BLaER1 treated with 17β-estradiol and CSF1 and Interleukin-3, amounts not matched to agents 10 nM and 100 nM (cell line): ENCODE results near the gene SYT6.
A peak's percentile ranks its signal among the peaks of the same experiment; 100 is the strongest.

Source experiments
- H3K27ac ChIP-seq, 11 experiments: shearing (Covaris generic); formaldehyde crosslinking; 2 replicates each; pipeline ENCODE4 v1.8.1; 2022
- H3K27me3 ChIP-seq, 11 experiments: shearing (Covaris generic); formaldehyde crosslinking; 2 replicates each; pipeline ENCODE4 v1.8.1; 2022
- H3K36me3 ChIP-seq, 11 experiments: shearing (Covaris generic); formaldehyde crosslinking; 2 replicates each; pipeline ENCODE4 v1.8.1; 2022
- H3K4me1 ChIP-seq, 10 experiments: shearing (Covaris generic); formaldehyde crosslinking; 2 replicates each; pipeline ENCODE4 v1.8.1; 2022
- H3K4me2 ChIP-seq, 11 experiments: shearing (Covaris generic); formaldehyde crosslinking; 2 replicates each; pipeline ENCODE4 v1.8.1; 2022
- H3K4me3 ChIP-seq, 10 experiments: shearing (Covaris generic); formaldehyde crosslinking; 2 replicates each; pipeline ENCODE4 v1.8.1; 2022
- H3K9ac ChIP-seq, 11 experiments: shearing (Covaris generic); formaldehyde crosslinking; 2 replicates each; pipeline ENCODE4 v1.8.1; 2022
- H3K9me3 ChIP-seq, 11 experiments: shearing (Covaris generic); formaldehyde crosslinking; replicated peaks in 1 of 11; 2 replicates each; pipeline ENCODE4 v1.8.1; 2022
- H4K20me1 ChIP-seq, 11 experiments: shearing (Covaris generic); formaldehyde crosslinking; 2 replicates each; pipeline ENCODE4 v1.8.1; 2022
- Cebpa-rat ChIP-seq, 11 experiments: shearing (Covaris generic); IDR thresholded peaks; 2 replicates each; pipeline ENCODE4 v1.8.1; 2022

The SYT6 gene

DNA sequence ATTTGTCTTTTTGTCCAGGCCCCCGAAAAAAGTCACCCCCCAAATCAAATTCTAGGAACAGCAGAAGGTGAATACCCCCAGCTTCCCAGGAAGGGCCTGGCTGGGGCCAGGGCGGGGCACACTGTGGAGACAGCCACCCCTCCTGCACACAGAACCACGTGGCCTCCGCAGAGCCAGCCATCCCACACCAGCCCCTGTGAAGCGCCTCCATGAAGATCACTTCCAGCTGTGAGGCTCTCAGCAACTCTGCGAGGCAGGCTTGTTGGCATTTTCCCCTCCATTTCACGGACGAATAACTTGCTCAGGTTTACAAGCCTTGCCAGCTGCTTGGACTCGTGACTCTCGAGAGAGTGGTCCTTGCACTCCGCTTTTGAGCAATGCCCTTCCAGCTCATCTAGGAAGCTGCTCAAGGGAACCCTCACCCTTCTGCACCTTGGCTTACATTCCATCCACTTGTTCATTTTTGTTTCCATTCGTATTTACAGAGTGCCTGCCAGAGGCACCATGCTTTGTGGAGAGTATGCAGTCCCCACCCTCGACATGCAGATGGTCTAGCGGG, 48.2 kb downstream of the SYT6 start:
- Histone ChIP-seq H3K4me3 (no peak overlapping the region), H4K20me1 (no peaks in the 10 kb centered on the region), H3K9me3 (no peaks in the 10 kb centered on the region), H3K9ac (no peak overlapping the region), H3K27ac (no peak overlapping the region), H3K4me2 (peak overlapping the region in 6 of 11 experiments; percentile 10 to 53 (median 16); a peak in 7 of 22 replicates), H3K4me1 (peaks cover 43 to 74% (median 54%) of the 10 kb centered on the region in 10 experiments), H3K27me3 (no peaks in the 10 kb centered on the region), H3K36me3 (no peaks in the 10 kb centered on the region)
- no peak for TF ChIP-seq Cebpa-rat (IDR thresholded peaks at IDR 0.05)

DNA sequence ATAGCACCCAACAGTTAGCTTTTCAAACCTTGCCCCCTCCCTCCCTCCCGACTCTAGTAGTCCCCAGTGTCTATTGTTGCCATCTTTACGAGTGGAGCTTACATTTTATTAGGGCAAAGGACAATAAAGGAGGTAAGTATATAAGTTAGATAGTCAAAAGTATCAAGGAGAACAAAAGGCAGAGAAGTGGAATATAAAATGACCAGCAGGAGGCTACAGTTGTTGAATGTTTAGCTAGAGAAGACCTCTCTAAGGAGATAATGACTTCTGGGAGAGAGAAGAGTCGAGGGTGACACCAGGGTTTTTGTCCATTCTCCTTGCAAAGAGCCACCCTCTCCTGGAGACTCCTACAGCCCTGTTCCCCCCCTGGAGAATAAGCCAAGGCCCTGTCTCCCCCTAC, 48.7 kb downstream of the SYT6 start:
- H3K27ac ChIP-seq = no peak overlapping the region
- H3K4me1 ChIP-seq = peaks cover 43 to 69% (median 51%) of the 10 kb centered on the region in 10 experiments
- no peak overlapping the region for H3K4me3 ChIP-seq
- H3K9me3 ChIP-seq = no peaks in the 10 kb centered on the region
- no peaks in the 10 kb centered on the region for H3K36me3 ChIP-seq
- no peaks in the 10 kb centered on the region for H4K20me1 ChIP-seq
- H3K4me2 ChIP-seq = peak overlapping the region in 6 of 11 experiments; percentile 10 to 53 (median 16); a peak in 7 of 22 replicates
- no peak for TF ChIP-seq Cebpa-rat (IDR thresholded peaks at IDR 0.05)
- no peak overlapping the region for H3K9ac ChIP-seq
- H3K27me3 ChIP-seq = no peaks in the 10 kb centered on the region

DNA sequence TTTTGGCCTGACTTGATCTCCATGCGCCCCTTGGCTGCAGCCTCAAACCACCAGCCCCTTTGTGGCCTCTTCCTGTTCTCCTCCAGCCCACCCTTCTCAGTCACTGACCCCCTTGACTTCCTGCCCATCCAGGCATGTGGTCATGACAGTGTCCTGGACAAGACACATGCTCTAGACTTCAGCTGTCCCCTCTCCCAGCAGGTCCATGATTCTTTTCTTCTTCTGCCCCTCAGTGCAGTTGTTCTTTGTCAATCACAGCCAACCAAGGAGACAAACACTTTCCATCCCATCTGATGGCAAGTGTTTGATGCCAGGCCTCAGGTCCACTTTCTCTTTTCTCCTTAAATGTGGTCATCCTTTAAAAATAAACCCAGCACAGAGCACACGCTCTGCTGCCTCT, 49.7 kb downstream of the SYT6 start:
- Histone ChIP-seq H3K36me3 (no peaks in the 10 kb centered on the region), H3K4me2 (peak overlapping the region; percentile 51 to 88 (median 69)), H4K20me1 (no peaks in the 10 kb centered on the region), H3K9me3 (no peaks in the 10 kb centered on the region), H3K27ac (0 out of 22 replicates have a peak overlapping the region, but pooled peaks of 1 of the 11 experiments have one; percentile 20), H3K27me3 (no peaks in the 10 kb centered on the region), H3K9ac (no peak overlapping the region), H3K4me1 (peaks cover 34 to 59% (median 44%) of the 10 kb centered on the region in 10 experiments), H3K4me3 (no peak overlapping the region)
- no peak for TF ChIP-seq Cebpa-rat (IDR thresholded peaks at IDR 0.05)

GRCh38 chr1:114102136-114102535, 51.5 kb downstream of the SYT6 start:
- Histone ChIP-seq H3K4me1 (peaks cover 16 to 41% (median 25%) of the 10 kb centered on the region in 10 experiments), H3K9ac (no peak overlapping the region), H3K27ac (no peak overlapping the region), H3K4me3 (no peak overlapping the region), H3K36me3 (no peaks in the 10 kb centered on the region), H3K4me2 (peak overlapping the region in 2 of 11 experiments; percentile 20 to 26; a peak in 2 of 22 replicates), H4K20me1 (no peaks in the 10 kb centered on the region), H3K27me3 (no peaks in the 10 kb centered on the region), H3K9me3 (no peaks in the 10 kb centered on the region)
- TF ChIP-seq Cebpa-rat (IDR thresholded peaks at IDR 0.05) = no peak

- H3K9ac ChIP-seq = no peak overlapping the region
- H3K4me2 ChIP-seq = no peak overlapping the region
- no peaks in the 10 kb centered on the region for H4K20me1 ChIP-seq
- H3K4me3 ChIP-seq = no peak overlapping the region
- no peaks in the 10 kb centered on the region for H3K36me3 ChIP-seq
- TF ChIP-seq Cebpa-rat (IDR thresholded peaks at IDR 0.05) = no peak
- H3K9me3 ChIP-seq = no peaks in the 10 kb centered on the region
- no peak overlapping the region for H3K27ac ChIP-seq
- H3K4me1 ChIP-seq = peaks cover 14 to 28% (median 16%) of the 10 kb centered on the region in 10 experiments
- no peaks in the 10 kb centered on the region for H3K27me3 ChIP-seq
These were observed 53.5 kb downstream of the SYT6 start for GRCh38 chr1:114100148-114100547.

DNA sequence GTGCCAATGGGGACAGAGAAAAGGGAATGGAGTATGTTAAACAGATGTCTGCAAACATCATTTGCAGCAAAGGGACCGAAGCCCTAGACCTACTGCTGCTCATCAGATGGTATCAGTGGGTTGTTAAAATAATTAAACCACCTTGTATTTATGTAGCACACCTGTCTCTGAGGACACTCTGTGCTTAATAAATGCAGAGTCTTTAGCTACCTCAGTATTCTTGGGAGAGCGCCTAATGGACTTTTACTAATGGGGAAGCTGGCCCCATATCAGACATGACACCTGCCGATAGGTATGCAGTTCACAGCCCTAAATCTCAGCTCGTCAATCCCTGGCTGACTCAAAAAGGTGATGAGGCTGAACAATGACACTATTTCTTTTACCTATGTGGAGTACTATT, 54.4 kb downstream of the SYT6 start:
- no peak for TF ChIP-seq Cebpa-rat (IDR thresholded peaks at IDR 0.05)
- peaks cover 10 to 23% (median 13%) of the 10 kb centered on the region in 10 experiments for H3K4me1 ChIP-seq
- H3K4me3 ChIP-seq = no peak overlapping the region
- H3K9ac ChIP-seq = no peak overlapping the region
- no peaks in the 10 kb centered on the region for H3K9me3 ChIP-seq
- H3K36me3 ChIP-seq = no peaks in the 10 kb centered on the region
- H4K20me1 ChIP-seq = no peaks in the 10 kb centered on the region
- H3K27ac ChIP-seq = no peak overlapping the region
- H3K4me2 ChIP-seq = no peak overlapping the region
- no peaks in the 10 kb centered on the region for H3K27me3 ChIP-seq

DNA sequence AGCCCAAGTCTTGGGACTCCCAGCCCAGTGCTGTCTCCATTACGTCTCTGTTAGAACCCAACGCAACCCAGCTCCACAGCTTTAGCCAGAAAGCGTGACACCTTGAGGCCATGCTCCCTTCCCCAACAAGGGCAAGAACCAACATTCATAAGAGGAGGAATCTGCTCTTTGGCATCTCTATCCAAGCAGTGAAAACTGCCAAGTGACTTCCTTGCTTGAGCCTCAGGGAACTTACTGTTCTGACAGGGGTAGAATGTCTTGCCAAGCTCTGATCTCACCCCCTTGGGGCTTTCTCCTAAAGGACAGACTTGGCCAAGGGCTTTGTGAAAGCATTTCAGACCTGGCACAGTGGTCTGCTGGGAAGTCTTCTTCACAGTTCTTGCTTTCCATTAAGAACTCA, 56.6 kb downstream of the SYT6 start:
- Histone ChIP-seq H3K9ac (no peak overlapping the region), H3K36me3 (no peaks in the 10 kb centered on the region), H3K4me2 (no peak overlapping the region), H3K4me3 (no peak overlapping the region), H4K20me1 (no peaks in the 10 kb centered on the region), H3K9me3 (no peaks in the 10 kb centered on the region), H3K27me3 (no peaks in the 10 kb centered on the region), H3K27ac (no peak overlapping the region), H3K4me1 (peaks cover 0 to 7% (median 0%) of the 10 kb centered on the region in 10 experiments; a peak in 3 of 20 replicates)
- no peak for TF ChIP-seq Cebpa-rat (IDR thresholded peaks at IDR 0.05)

DNA sequence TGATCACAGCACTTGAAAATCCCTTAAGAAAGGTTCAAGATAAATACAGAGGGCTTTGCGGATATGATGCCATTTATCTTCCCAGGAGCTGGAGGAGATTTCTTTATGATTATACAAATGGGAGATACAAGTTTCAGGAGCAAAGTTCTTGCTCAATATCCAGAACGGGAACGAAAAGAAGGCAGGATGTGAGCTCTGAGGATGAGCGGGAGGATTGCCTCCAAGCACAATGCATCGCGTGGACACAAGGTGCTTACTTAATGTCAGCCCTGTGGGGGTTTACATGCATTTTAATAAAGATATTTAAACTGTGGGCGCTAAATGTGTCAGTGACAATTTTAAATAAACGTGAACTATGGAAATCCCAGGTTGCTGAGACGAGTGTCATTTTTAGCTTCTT, 59.0 kb downstream of the SYT6 start:
- no peaks in the 10 kb centered on the region for H3K9me3 ChIP-seq
- no peak overlapping the region for H3K27ac ChIP-seq
- H3K9ac ChIP-seq = no peak overlapping the region
- H3K4me1 ChIP-seq = no peaks in the 10 kb centered on the region
- no peak overlapping the region for H3K4me3 ChIP-seq
- no peaks in the 10 kb centered on the region for H4K20me1 ChIP-seq
- no peak for TF ChIP-seq Cebpa-rat (IDR thresholded peaks at IDR 0.05)
- no peaks in the 10 kb centered on the region for H3K36me3 ChIP-seq
- H3K27me3 ChIP-seq = no peaks in the 10 kb centered on the region
- H3K4me2 ChIP-seq = no peak overlapping the region

- Histone ChIP-seq H3K27ac (no peak overlapping the region), H3K9ac (no peak overlapping the region), H3K36me3 (no peaks in the 10 kb centered on the region), H3K9me3 (no peaks in the 10 kb centered on the region), H3K4me2 (no peak overlapping the region), H3K27me3 (no peaks in the 10 kb centered on the region), H4K20me1 (no peaks in the 10 kb centered on the region), H3K4me3 (no peak overlapping the region), H3K4me1 (no peaks in the 10 kb centered on the region)
- no peak for TF ChIP-seq Cebpa-rat (IDR thresholded peaks at IDR 0.05)
These were observed 59.4 kb downstream of the SYT6 start for GRCh38 chr1:114094363-114094634.

- H4K20me1 ChIP-seq = no peaks in the 10 kb centered on the region
- H3K36me3 ChIP-seq = no peaks in the 10 kb centered on the region
- H3K27me3 ChIP-seq = no peaks in the 10 kb centered on the region
These were observed 59.9 kb downstream of the SYT6 start for GRCh38 chr1:114093624-114094362.

More at GRCh38 chr1:114093624-114094362, 59.9 kb downstream of the SYT6 start:
- Histone ChIP-seq H3K9ac (no peak overlapping the region), H3K4me2 (no peak overlapping the region), H3K27ac (no peak overlapping the region), H3K9me3 (no peaks in the 10 kb centered on the region), H3K4me1 (no peaks in the 10 kb centered on the region), H3K4me3 (no peak overlapping the region)
- no peak for TF ChIP-seq Cebpa-rat (IDR thresholded peaks at IDR 0.05)
